Measurements from ENCODE around the gene ZNHIT3. TPM values are rescaled to one million over a fixed set of nuclear protein-coding genes. Genes with fewer than 3 reads are reported as not detected.

Gene ZNHIT3
- total and polyA plus RNA-seq, 2 donors (not counting 1 experiment from before 2014, with no cell fraction given) = 29.1 to 44.5 TPM

DNA sequence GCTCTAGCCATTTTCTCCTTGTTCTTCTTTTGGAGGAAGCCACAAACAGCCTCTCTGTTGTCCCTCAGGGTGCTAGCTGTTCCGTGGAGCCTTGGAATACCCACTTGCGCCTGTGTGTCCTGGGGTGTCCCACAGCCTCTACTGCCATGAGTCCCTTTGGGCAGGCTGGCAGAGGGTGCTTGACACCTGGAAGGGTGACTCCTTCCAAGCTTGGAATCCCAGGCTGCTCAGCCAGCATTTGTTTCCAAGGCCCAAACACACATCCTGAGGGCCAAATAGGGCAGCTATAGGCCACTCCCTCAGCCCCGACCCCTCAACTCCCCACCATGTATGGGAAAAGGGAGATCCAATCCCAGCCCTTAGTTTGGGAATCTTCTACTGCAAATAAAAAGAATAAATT is 14.9 kb downstream of the ZNHIT3 start:
- Histone ChIP-seq H3K4me2 (ENCODE audit: extremely low read depth, insufficient read depth, low read length) (no peak overlapping the region), H4K20me1 (ENCODE audit: control insufficient read depth, extremely low read depth, insufficient read depth, low read length) (no peaks in the 10 kb centered on the region), H3K4me3 (replicated peaks in 1 of 4; ENCODE audit: control extremely low read depth in 1 of 4, insufficient read depth in 1 of 4, low read depth in 3 of 4, low read length in 4 of 4) (no peak overlapping the region), H3K27me3 (ENCODE audit: control insufficient read depth, insufficient read depth, low read length) (no peaks in the 10 kb centered on the region), H2AFZ (ENCODE audit: low read length) (no peak overlapping the region), H3K9me3 (ENCODE audit: control insufficient read depth, insufficient read depth, low read depth, low read length) (no peaks in the 10 kb centered on the region), H3K36me3 (ENCODE audit: control insufficient read depth, insufficient read depth, low read length) (peaks cover 20% of the 10 kb centered on the region), H3K27ac (ENCODE audit: insufficient read depth, low read length) (no peak overlapping the region), H3K79me2 (ENCODE audit: control insufficient read depth, insufficient read depth, low read length) (no peaks in the 10 kb centered on the region), H3K9ac (ENCODE audit: insufficient read depth, low read length) (no peak overlapping the region), H3K4me1 (ENCODE audit: control insufficient read depth, extremely low read depth, insufficient read depth, low read length) (no peaks in the 10 kb centered on the region)
- no peak for DNase-seq (ENCODE audit: low read depth in 2 of 2)
- no peak for TF ChIP-seq EZH2 (IDR thresholded peaks at IDR 0.05; ENCODE audit: low read length, missing control alignments)
- TF ChIP-seq, protein P1, sequence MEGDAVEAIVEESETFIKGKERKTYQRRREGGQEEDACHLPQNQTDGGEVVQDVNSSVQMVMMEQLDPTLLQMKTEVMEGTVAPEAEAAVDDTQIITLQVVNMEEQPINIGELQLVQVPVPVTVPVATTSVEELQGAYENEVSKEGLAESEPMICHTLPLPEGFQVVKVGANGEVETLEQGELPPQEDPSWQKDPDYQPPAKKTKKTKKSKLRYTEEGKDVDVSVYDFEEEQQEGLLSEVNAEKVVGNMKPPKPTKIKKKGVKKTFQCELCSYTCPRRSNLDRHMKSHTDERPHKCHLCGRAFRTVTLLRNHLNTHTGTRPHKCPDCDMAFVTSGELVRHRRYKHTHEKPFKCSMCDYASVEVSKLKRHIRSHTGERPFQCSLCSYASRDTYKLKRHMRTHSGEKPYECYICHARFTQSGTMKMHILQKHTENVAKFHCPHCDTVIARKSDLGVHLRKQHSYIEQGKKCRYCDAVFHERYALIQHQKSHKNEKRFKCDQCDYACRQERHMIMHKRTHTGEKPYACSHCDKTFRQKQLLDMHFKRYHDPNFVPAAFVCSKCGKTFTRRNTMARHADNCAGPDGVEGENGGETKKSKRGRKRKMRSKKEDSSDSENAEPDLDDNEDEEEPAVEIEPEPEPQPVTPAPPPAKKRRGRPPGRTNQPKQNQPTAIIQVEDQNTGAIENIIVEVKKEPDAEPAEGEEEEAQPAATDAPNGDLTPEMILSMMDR (conservative IDR thresholded peaks at IDR 0.05 in 1 of 2, IDR thresholded peaks at IDR 0.05 in 1 of 2; ENCODE audit: low read depth in 1 of 2, low read length in 2 of 2) = no peak

DNA sequence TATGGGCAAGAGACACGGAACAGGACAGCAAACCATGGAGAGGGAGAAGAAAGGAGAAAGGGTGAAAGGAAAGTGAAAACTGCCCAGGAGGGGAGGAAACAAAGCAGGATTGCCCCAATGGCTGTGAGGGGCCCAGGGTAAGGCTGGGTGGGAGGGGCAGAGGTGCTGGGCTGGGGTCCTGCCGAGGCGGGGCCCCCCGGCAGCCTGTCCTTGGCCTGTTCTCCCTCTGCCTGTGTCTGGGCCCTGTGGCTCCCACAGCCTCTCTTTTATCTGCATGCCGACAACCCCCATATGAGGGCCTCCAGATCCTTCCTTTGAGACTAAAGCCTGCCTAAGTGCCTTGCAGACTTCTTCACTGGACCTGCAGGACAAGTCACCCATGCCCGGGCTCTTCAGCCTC is 15.5 kb downstream of the ZNHIT3 start:
- peaks cover 22% of the 10 kb centered on the region for H3K36me3 ChIP-seq (ENCODE audit: control insufficient read depth, insufficient read depth, low read length)
- no peak overlapping the region for H3K27ac ChIP-seq (ENCODE audit: insufficient read depth, low read length)
- no peaks in the 10 kb centered on the region for H3K9me3 ChIP-seq (ENCODE audit: control insufficient read depth, insufficient read depth, low read depth, low read length)
- TF ChIP-seq, protein P1 (conservative IDR thresholded peaks at IDR 0.05 in 1 of 2, IDR thresholded peaks at IDR 0.05 in 1 of 2; ENCODE audit: low read depth in 1 of 2, low read length in 2 of 2) = no peak
- no peak overlapping the region for H2AFZ ChIP-seq (ENCODE audit: low read length)
- H3K9ac ChIP-seq (ENCODE audit: insufficient read depth, low read length) = no peak overlapping the region
- no peaks in the 10 kb centered on the region for H3K79me2 ChIP-seq (ENCODE audit: control insufficient read depth, insufficient read depth, low read length)
- H3K27me3 ChIP-seq (ENCODE audit: control insufficient read depth, insufficient read depth, low read length) = no peaks in the 10 kb centered on the region
- no peak overlapping the region for H3K4me2 ChIP-seq (ENCODE audit: extremely low read depth, insufficient read depth, low read length)
- no peaks in the 10 kb centered on the region for H3K4me1 ChIP-seq (ENCODE audit: control insufficient read depth, extremely low read depth, insufficient read depth, low read length)
- H4K20me1 ChIP-seq (ENCODE audit: control insufficient read depth, extremely low read depth, insufficient read depth, low read length) = no peaks in the 10 kb centered on the region
- DNase-seq (ENCODE audit: low read depth in 2 of 2) = no peak
- H3K4me3 ChIP-seq (replicated peaks in 1 of 4; ENCODE audit: control extremely low read depth in 1 of 4, insufficient read depth in 1 of 4, low read depth in 3 of 4, low read length in 4 of 4) = no peak overlapping the region

DNA sequence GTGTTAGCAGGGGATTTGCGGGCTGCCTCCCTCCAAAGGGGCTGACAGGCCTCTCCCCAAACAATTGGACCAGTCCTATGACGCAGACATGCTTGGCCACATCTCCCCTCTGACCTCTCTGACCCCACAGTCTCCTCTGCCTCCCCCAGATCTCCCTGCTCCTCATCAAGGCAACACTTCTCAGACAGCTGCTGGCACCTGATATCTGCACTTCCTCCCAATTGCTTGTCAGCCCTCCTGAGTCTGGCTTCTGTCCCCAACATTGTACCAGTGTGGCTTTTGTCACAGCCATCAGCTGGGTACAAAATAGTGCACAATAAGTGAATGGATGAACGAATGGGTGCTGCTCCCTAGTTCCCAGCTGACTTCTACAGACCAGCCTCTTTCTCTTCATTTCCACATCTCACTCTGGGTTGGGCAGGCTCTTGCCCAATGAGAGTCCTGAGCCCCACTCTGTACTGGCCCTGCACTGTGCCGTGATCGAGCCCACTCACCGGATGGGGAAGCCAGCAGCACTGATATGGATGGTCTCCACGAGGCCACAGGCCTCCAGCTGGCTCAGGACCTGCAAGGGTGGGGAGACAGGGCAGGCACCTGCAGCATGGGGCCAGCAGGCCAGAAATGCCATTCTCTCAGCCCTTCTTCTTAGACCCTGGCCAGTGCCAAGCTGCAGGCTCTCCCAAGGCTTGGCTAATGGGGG is 17.1 kb downstream of the ZNHIT3 start:
- Histone ChIP-seq H3K9me3 (ENCODE audit: control insufficient read depth, insufficient read depth, low read depth, low read length) (no peaks in the 10 kb centered on the region), H3K79me2 (ENCODE audit: control insufficient read depth, insufficient read depth, low read length) (no peaks in the 10 kb centered on the region), H3K36me3 (ENCODE audit: control insufficient read depth, insufficient read depth, low read length) (peaks cover 23% of the 10 kb centered on the region), H3K4me3 (replicated peaks in 1 of 4; ENCODE audit: control extremely low read depth in 1 of 4, insufficient read depth in 1 of 4, low read depth in 3 of 4, low read length in 4 of 4) (no peak overlapping the region), H3K4me2 (ENCODE audit: extremely low read depth, insufficient read depth, low read length) (no peak overlapping the region), H2AFZ (ENCODE audit: low read length) (no peak overlapping the region), H3K9ac (ENCODE audit: insufficient read depth, low read length) (no peak overlapping the region), H4K20me1 (ENCODE audit: control insufficient read depth, extremely low read depth, insufficient read depth, low read length) (no peaks in the 10 kb centered on the region), H3K27ac (ENCODE audit: insufficient read depth, low read length) (no peak overlapping the region), H3K27me3 (ENCODE audit: control insufficient read depth, insufficient read depth, low read length) (no peaks in the 10 kb centered on the region), H3K4me1 (ENCODE audit: control insufficient read depth, extremely low read depth, insufficient read depth, low read length) (no peaks in the 10 kb centered on the region)
- no peak for DNase-seq (ENCODE audit: low read depth in 2 of 2)
- no peak for TF ChIP-seq EZH2 (IDR thresholded peaks at IDR 0.05; ENCODE audit: low read length, missing control alignments)
- TF ChIP-seq, protein P1 (conservative IDR thresholded peaks at IDR 0.05 in 1 of 2, IDR thresholded peaks at IDR 0.05 in 1 of 2; ENCODE audit: low read depth in 1 of 2, low read length in 2 of 2) = no peak

Data from fibroblast of lung (primary cell).